Neuronal stem cell (in vitro differentiated cells): ENCODE results near the gene SLC31A2.

ENCODE experiments used
- DNase-seq: peaks from one replicate; pipeline ENCODE4 v3.0.0-alpha.2; 2013; ENCODE audit warnings: low spot score
- H2AFZ ChIP-seq: one replicate; pipeline ENCODE4 v1.6.1; 2013; ENCODE audit warnings: mild to moderate bottlenecking, low read length, inconsistent platforms
- H2AK5ac ChIP-seq: 2 replicates; pipeline ENCODE4 v1.6.1; 2013; ENCODE audit warnings: low read depth, mild to moderate bottlenecking, inconsistent platforms, low read length, moderate library complexity, mixed read lengths
- H2BK120ac ChIP-seq: 2 replicates; pipeline ENCODE4 v1.6.1; 2013; ENCODE audit warnings: low read depth, mild to moderate bottlenecking, inconsistent platforms, low read length, moderate library complexity, mixed read lengths
- H2BK12ac ChIP-seq: one replicate; pipeline ENCODE4 v1.6.1; 2013; ENCODE audit warnings: low read length, inconsistent platforms
- H2BK15ac ChIP-seq: 2 replicates; pipeline ENCODE4 v1.6.1; 2013; ENCODE audit warnings: mild to moderate bottlenecking, low read length, inconsistent platforms, mixed read lengths
- H2BK5ac ChIP-seq: one replicate; pipeline ENCODE4 v1.6.1; 2013; ENCODE audit warnings: inconsistent platforms, mild to moderate bottlenecking, low read length, moderate library complexity
- H3K14ac ChIP-seq: one replicate; pipeline ENCODE4 v1.6.1; 2013; ENCODE audit warnings: low read length, inconsistent platforms
- H3K18ac ChIP-seq: 2 replicates; pipeline ENCODE4 v1.6.1; 2013; ENCODE audit warnings: low read length, inconsistent platforms
- H3K23ac ChIP-seq: 2 replicates; pipeline ENCODE4 v1.6.1; 2013; ENCODE audit warnings: low read depth, mild to moderate bottlenecking, mixed read lengths, low read length, inconsistent platforms; ENCODE audit not compliant: poor library complexity
- H3K27ac ChIP-seq: replicated peaks from 3 replicates; pipeline ENCODE4 v1.5.1; 2013; ENCODE audit warnings: low read length, inconsistent platforms
- H3K27me3 ChIP-seq, 3 experiments: 2 replicates each; pipeline ENCODE4 v1.6.1; 2013; ENCODE audit warnings: low read length in 3 of 3, mild to moderate bottlenecking in 2 of 3, inconsistent platforms in 1 of 3, low read depth in 1 of 3, mixed read lengths in 1 of 3, moderate library complexity in 1 of 3; ENCODE audit not compliant: control insufficient read depth in 3 of 3, insufficient read depth in 3 of 3
- H3K36me3 ChIP-seq, 2 donors: replicated peaks in 1 of 2; 2 replicates each; pipeline ENCODE4 v1.6.1; 2013; ENCODE audit warnings: low read length in 2 of 2; ENCODE audit not compliant: control insufficient read depth in 2 of 2, insufficient read depth in 2 of 2
- H3K4ac ChIP-seq: 2 replicates; pipeline ENCODE4 v1.6.1; 2013; ENCODE audit warnings: inconsistent platforms, mild to moderate bottlenecking, low read length, moderate library complexity
- H3K4me1 ChIP-seq, 2 donors: 1 replicate in 1 of 2; 2 replicates in 1 of 2; pipeline ENCODE4 v1.6.1; 2013; ENCODE audit warnings: low read length in 2 of 2, low read depth in 1 of 2; ENCODE audit not compliant: control insufficient read depth in 2 of 2, insufficient read depth in 1 of 2
- H3K4me2 ChIP-seq: one replicate; pipeline ENCODE4 v1.6.1; 2013; ENCODE audit warnings: mild to moderate bottlenecking, low read length, inconsistent platforms; ENCODE audit not compliant: insufficient read depth, poor library complexity, severe bottlenecking
- H3K4me3 ChIP-seq, 2 donors: 2 replicates each; pipeline ENCODE4 v1.5.1; 2013; ENCODE audit warnings: low read length in 2 of 2, mild to moderate bottlenecking in 2 of 2, inconsistent platforms in 1 of 2, moderate library complexity in 1 of 2
- H3K79me1 ChIP-seq: one replicate; pipeline ENCODE4 v1.6.1; 2013; ENCODE audit warnings: low read depth, mild to moderate bottlenecking, inconsistent platforms, low read length, moderate library complexity
- H3K9ac ChIP-seq: one replicate; pipeline ENCODE4 v1.6.1; 2013; ENCODE audit warnings: mild to moderate bottlenecking, low read depth, low read length, inconsistent platforms; ENCODE audit not compliant: poor library complexity
- H3K9me3 ChIP-seq, 2 donors: replicated peaks in 1 of 2; 2 replicates each; pipeline versions ENCODE3 to v1.6.1; 2013; ENCODE audit warnings: low read length in 2 of 2, mild to moderate bottlenecking in 2 of 2, inconsistent platforms in 1 of 2, low read depth in 1 of 2, mixed read lengths in 1 of 2, moderate library complexity in 1 of 2; ENCODE audit not compliant: control insufficient read depth in 2 of 2, insufficient read depth in 1 of 2
- H4K8ac ChIP-seq: one replicate; pipeline ENCODE4 v1.6.1; 2013; ENCODE audit warnings: low read depth, mild to moderate bottlenecking, inconsistent platforms, low read length, moderate library complexity
- H4K91ac ChIP-seq: one replicate; pipeline ENCODE4 v1.6.1; 2013; ENCODE audit warnings: low read length, low read depth, mild to moderate bottlenecking, inconsistent platforms; ENCODE audit not compliant: poor library complexity
- WGBS, 2 donors: extraction: QIAGEN DNeasy Blood & Tissue Kit; methylation state at CpG; one replicate each; pipeline ENCODE4 v1.1.7; 2013; ENCODE audit warnings: missing lambda C conversion rate in 2 of 2, mixed read lengths in 1 of 2; ENCODE audit not compliant: insufficient read length in 2 of 2, insufficient replicate concordance in 1 of 2; ENCODE audit errors: extremely low coverage in 2 of 2; 5-methylcytosine and 5-hydroxymethylcytosine counted together

Gene SLC31A2

DNA sequence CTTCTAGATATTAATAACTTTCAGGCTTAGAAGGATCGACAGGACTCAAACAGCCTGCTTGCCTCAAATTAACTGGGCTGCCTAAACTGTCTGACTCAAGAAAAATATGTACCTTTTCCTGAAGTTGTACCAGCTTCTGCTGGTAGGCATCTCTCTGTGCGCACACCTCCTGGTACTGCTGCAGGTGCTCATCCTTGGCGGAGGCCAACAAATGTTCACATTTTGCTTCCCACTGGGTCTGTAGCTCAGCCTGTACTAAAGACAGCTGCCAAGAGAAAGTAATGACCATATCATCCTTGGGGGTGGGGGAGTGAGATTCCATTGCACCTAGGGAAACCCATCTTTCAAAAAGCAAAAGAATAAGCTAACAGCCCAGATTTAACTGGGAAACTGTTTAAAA, 22.5 kb downstream of the SLC31A2 start:
- H3K4me3 ChIP-seq: no peak overlapping the region
- WGBS, 2 donors: no CpG with 5 or more reads among the region's 3 CpGs

GRCh38 chr9:113176803-113177202, 26.0 kb downstream of the SLC31A2 start:
- H2BK15ac ChIP-seq: no peak overlapping the region
- H3K4ac ChIP-seq: no peak overlapping the region
- no peak overlapping the region for H4K8ac ChIP-seq
- H2BK5ac ChIP-seq: no peak overlapping the region
- H2AFZ ChIP-seq: no peak overlapping the region
- H2BK12ac ChIP-seq: no peak overlapping the region
- no peak overlapping the region for H3K14ac ChIP-seq
- H3K27ac ChIP-seq: no peak overlapping the region
- H3K79me1 ChIP-seq: no peaks in the 10 kb centered on the region
- no peaks in the 10 kb centered on the region for H3K4me1 ChIP-seq
- H3K9me3 ChIP-seq: no peaks in the 10 kb centered on the region
- H3K18ac ChIP-seq: no peak overlapping the region
- peaks cover 14 to 91% of the 10 kb centered on the region in 2 donors for H3K36me3 ChIP-seq
- no peak overlapping the region for H3K4me2 ChIP-seq
- no CpG with 5 or more reads among the region's 6 CpGs for WGBS, 2 donors
- no peak overlapping the region for H3K9ac ChIP-seq
- no peak overlapping the region for H2AK5ac ChIP-seq
- H4K91ac ChIP-seq: no peak overlapping the region
- H3K27me3 ChIP-seq: no peaks in the 10 kb centered on the region
- H2BK120ac ChIP-seq: no peak overlapping the region
- no peak overlapping the region for H3K23ac ChIP-seq
- DNase-seq: no peak
- H3K4me3 ChIP-seq: no peak overlapping the region

More for the DNA sequence above, 22.5 kb downstream of the SLC31A2 start:
- Histone ChIP-seq H2BK12ac (no peak overlapping the region), H3K4me2 (no peak overlapping the region), H3K9ac (no peak overlapping the region), H3K9me3 (no peaks in the 10 kb centered on the region), H2AK5ac (no peak overlapping the region), H3K27ac (no peak overlapping the region), H4K8ac (no peak overlapping the region), H3K18ac (no peak overlapping the region), H3K14ac (no peak overlapping the region), H3K4me1 (no peaks in the 10 kb centered on the region), H3K79me1 (no peaks in the 10 kb centered on the region), H2BK120ac (no peak overlapping the region), H3K36me3 (peaks cover 31 to 90% of the 10 kb centered on the region in 2 donors), H3K27me3 (no peaks in the 10 kb centered on the region), H2BK15ac (no peak overlapping the region), H3K4ac (no peak overlapping the region), H3K23ac (no peak overlapping the region), H2BK5ac (no peak overlapping the region), H2AFZ (no peak overlapping the region), H4K91ac (no peak overlapping the region)
- DNase-seq: no peak

DNA sequence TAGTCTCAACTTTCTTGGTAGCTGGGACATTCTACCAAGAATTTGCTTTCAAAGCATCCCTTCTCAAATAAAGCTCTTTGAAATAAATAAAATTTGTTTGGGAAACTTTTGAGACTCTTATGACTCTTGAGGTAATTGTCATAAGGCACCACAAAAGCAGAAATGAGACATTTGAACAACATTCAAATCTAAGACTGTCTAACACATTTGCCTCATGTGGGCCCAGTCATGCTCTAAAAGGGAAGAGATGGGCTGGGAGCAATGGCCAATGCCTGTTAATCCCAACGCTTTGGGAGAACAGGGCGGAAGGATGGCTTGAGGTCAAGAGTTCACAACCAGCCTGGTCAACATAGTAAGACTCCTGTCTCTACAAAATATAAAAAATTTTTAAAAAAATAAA, 26.4 kb downstream of the SLC31A2 start:
- WGBS, 2 donors: no CpG with 5 or more reads among the region's 2 CpGs
- Histone ChIP-seq H2AK5ac (no peak overlapping the region), H3K4me1 (no peaks in the 10 kb centered on the region), H3K27me3 (no peaks in the 10 kb centered on the region), H3K27ac (no peak overlapping the region), H2BK15ac (no peak overlapping the region), H3K18ac (no peak overlapping the region), H3K14ac (no peak overlapping the region), H2BK5ac (no peak overlapping the region), H2AFZ (no peak overlapping the region), H3K9ac (no peak overlapping the region), H3K23ac (no peak overlapping the region), H2BK12ac (no peak overlapping the region), H3K79me1 (no peaks in the 10 kb centered on the region), H3K4ac (no peak overlapping the region), H2BK120ac (no peak overlapping the region), H4K8ac (no peak overlapping the region), H3K4me3 (no peak overlapping the region), H3K4me2 (no peak overlapping the region), H3K9me3 (no peaks in the 10 kb centered on the region), H3K36me3 (peaks cover 15 to 95% of the 10 kb centered on the region in 2 donors), H4K91ac (no peak overlapping the region)
- no peak for DNase-seq

GRCh38 chr9:113178087-113178486, 27.3 kb downstream of the SLC31A2 start:
- Histone ChIP-seq H2BK5ac (no peak overlapping the region), H2AFZ (no peak overlapping the region), H4K8ac (no peak overlapping the region), H3K36me3 (peaks cover 17 to 95% of the 10 kb centered on the region in 2 donors), H3K4me3 (no peak overlapping the region), H3K4me1 (no peaks in the 10 kb centered on the region), H3K27me3 (no peaks in the 10 kb centered on the region), H3K14ac (no peak overlapping the region), H3K4ac (no peak overlapping the region), H3K79me1 (no peaks in the 10 kb centered on the region), H2BK120ac (no peak overlapping the region), H2BK12ac (no peak overlapping the region), H2AK5ac (no peak overlapping the region), H2BK15ac (no peak overlapping the region), H3K27ac (no peak overlapping the region), H3K9me3 (no peaks in the 10 kb centered on the region), H3K9ac (no peak overlapping the region), H3K4me2 (no peak overlapping the region), H3K18ac (no peak overlapping the region), H3K23ac (no peak overlapping the region), H4K91ac (no peak overlapping the region)
- DNase-seq: no peak
- WGBS, 2 donors: no CpG with 5 or more reads among the region's 1 CpG
